ENCODE data around the gene LMAN1.

DNA sequence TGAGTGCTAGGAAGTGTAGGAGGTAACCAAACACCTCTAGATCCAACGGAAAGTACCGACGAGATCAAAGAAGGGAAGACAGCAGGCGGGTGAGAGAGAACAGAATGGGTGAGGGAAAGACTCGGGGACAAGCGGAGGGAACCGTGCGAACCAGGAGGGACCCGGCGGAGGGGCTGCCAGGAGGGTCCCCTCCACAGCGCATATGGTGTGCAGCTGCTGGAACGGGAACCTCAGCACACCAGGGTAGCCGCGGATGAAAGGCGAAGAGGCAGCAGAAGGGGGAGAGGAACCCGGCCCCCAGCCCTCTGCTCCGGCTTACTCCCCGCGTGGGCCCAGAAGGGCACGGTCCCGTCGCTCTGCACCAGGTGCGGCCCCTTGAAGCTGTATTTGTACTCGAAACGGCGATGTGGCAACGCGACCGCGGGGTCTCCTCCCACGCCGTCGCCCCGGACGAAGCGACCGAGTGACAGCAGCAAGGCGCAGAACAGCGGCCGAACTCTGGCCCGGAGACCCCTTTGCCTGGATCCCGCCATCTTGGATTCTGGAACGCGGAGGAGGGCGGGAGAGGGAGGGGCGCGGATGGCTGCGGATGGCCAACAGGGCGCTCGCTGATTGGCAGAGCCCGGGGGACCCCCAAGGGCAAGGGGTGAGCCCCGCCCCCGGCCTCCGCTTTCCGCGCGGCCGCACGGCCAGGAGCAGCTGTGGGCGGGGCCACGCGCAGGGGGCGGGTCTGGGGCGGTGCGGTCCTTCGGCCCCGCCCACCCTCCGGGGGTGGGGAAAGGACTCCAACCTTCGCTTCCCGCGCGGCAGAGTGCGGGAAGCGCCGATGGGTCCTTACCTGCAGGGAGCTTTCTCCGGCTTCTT is at the start of gene LMAN1:
- peak; percentile 47 to 54 for TF ChIP-seq POLR2A (IDR thresholded peaks at IDR 0.05)
- TF ChIP-seq, protein P1, sequence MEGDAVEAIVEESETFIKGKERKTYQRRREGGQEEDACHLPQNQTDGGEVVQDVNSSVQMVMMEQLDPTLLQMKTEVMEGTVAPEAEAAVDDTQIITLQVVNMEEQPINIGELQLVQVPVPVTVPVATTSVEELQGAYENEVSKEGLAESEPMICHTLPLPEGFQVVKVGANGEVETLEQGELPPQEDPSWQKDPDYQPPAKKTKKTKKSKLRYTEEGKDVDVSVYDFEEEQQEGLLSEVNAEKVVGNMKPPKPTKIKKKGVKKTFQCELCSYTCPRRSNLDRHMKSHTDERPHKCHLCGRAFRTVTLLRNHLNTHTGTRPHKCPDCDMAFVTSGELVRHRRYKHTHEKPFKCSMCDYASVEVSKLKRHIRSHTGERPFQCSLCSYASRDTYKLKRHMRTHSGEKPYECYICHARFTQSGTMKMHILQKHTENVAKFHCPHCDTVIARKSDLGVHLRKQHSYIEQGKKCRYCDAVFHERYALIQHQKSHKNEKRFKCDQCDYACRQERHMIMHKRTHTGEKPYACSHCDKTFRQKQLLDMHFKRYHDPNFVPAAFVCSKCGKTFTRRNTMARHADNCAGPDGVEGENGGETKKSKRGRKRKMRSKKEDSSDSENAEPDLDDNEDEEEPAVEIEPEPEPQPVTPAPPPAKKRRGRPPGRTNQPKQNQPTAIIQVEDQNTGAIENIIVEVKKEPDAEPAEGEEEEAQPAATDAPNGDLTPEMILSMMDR (IDR thresholded peaks at IDR 0.05), result no peak
